ENCODE measurements around the gene PACC1.

- TF ChIP-seq CTCF (conservative IDR thresholded peaks at IDR 0.05; ENCODE audit: low read depth, low read length) (no peak), EZH2phosphoT487 (IDR thresholded peaks at IDR 0.05; ENCODE audit: borderline replicate concordance, low read length) (no peak), EZH2 (IDR thresholded peaks at IDR 0.05; ENCODE audit: low read length, unreplicated experiment) (no peak)
Measured at GRCh38 chr1:212432272-212432660, 17.6 kb upstream of the PACC1 start.
